Ascending aorta (tissue), 2 donors: Measurements from ENCODE around the gene USP6. TPM values are rescaled to one million over a fixed set of nuclear protein-coding genes. Genes with fewer than 3 reads are reported as not detected.
"Not testable (repeated sequence)": the region's sequence is repeated elsewhere in the genome, so short reads cannot be mapped to it uniquely, and the experiment has no call there.

ENCODE experiments used
- DNase-seq, 2 donors: peaks; one replicate each; pipeline ENCODE4 v3.0.0-alpha.2; 2019; ENCODE audit warnings: low spot score in 2 of 2
- H3K27ac ChIP-seq, 2 donors: fragments of 200-600 bp; sonication (generic); one replicate each; pipeline ENCODE4 v1.5.1; 2016 to 2017; ENCODE audit warnings: mild to moderate bottlenecking in 1 of 2
- H3K27me3 ChIP-seq: fragments of 200-600 bp; sonication (generic); one replicate; pipeline ENCODE4 v1.5.1; 2017
- H3K36me3 ChIP-seq, 2 donors: fragments of 200-600 bp; sonication (generic); one replicate each; pipeline ENCODE4 v1.5.1; 2016
- H3K4me1 ChIP-seq, 2 donors: fragments of 200-600 bp; sonication (generic); one replicate each; pipeline ENCODE4 v1.5.1; 2016 to 2017; ENCODE audit warnings: mild to moderate bottlenecking in 1 of 2
- H3K4me3 ChIP-seq, 2 donors: fragments of 200-600 bp; sonication (generic); one replicate each; pipeline ENCODE4 v1.5.1; 2016 to 2017; ENCODE audit warnings: mild to moderate bottlenecking in 1 of 2
- H3K9me3 ChIP-seq, 2 donors: fragments of 200-600 bp; sonication (generic); one replicate each; pipeline ENCODE4 v1.5.1; 2016
- intact Hi-C: fragments of 100-400 bp; cut with DNase I; formaldehyde crosslinking; loops from one replicate; pipeline ENCODE4 v1.15.1; 2023
- total RNA-seq: library from RNA; depleted of rRNA; stranded (reverse); fragments of >200 nt; gene quantifications from one replicate; pipeline ENCODE4 v1.1.0, GENCODE V29; 2016
- TF ChIP-seq, protein P1 (sequence below), 3 experiments: fragments of 200-600 bp in 2 of 3; fragments of 450-650 bp in 1 of 3; sonication (generic) in 2 of 3; IDR thresholded peaks; one replicate each; pipeline ENCODE4 v1.5.1; 2016 to 2019; ENCODE audit warnings: antibody characterized with exemption in 3 of 3, mild to moderate bottlenecking in 1 of 3, moderate library complexity in 1 of 3

Gene USP6
- total RNA-seq, 1 donor from 2014 or later, result 0.11 TPM

DNA sequence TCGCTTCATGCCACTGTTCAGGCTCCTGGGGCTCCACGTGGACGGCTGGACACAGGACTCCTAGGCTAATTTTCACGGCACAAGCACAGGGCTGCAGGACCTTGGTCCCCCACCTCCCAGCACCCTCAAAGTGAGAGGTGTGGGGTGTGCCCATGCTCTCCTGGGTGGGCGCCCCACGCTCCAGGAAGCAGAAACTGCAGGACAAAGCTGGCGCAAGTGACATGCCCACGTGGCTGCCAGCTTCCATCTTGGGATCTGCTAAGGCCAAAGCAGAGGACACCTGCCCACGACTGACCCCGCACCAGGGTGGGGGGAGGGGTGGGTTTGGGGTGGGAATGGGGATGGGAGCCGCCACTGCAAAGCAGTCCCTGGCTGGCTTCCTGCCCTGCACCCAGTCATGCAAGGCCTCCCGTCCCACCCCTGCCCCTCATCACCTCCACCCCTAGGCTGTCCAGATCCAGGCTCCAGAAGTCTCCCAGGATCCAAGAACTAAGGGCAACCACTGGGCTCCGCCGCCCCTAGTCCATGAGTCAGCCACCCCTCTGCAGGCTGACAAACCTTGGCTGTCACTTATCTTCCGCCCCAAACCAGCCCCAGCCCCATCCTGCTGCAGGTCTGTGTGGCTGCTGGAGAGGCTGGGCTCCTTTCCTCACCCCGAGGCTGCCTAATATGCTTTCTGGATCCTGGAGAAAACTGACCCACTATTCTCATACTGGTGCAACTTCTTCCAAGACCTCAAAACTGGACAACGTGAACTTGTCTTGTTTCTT, 11.1 kb downstream of the USP6 start:
- DNase-seq, result peak in 1 of 2 donors; percentile 52
- intact Hi-C loops, result no loop called here
- H3K27me3 ChIP-seq, result no peaks in the 10 kb centered on the region
- no peaks in the 10 kb centered on the region for H3K9me3 ChIP-seq
- H3K4me1 ChIP-seq, result peaks cover 0 to 7% of the 10 kb centered on the region in 2 donors
- TF ChIP-seq, protein P1, sequence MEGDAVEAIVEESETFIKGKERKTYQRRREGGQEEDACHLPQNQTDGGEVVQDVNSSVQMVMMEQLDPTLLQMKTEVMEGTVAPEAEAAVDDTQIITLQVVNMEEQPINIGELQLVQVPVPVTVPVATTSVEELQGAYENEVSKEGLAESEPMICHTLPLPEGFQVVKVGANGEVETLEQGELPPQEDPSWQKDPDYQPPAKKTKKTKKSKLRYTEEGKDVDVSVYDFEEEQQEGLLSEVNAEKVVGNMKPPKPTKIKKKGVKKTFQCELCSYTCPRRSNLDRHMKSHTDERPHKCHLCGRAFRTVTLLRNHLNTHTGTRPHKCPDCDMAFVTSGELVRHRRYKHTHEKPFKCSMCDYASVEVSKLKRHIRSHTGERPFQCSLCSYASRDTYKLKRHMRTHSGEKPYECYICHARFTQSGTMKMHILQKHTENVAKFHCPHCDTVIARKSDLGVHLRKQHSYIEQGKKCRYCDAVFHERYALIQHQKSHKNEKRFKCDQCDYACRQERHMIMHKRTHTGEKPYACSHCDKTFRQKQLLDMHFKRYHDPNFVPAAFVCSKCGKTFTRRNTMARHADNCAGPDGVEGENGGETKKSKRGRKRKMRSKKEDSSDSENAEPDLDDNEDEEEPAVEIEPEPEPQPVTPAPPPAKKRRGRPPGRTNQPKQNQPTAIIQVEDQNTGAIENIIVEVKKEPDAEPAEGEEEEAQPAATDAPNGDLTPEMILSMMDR (IDR thresholded peaks at IDR 0.05), result no peak
- H3K36me3 ChIP-seq, result no peaks in the 10 kb centered on the region
- H3K4me3 ChIP-seq, result no peak overlapping the region
- H3K27ac ChIP-seq, result no peak overlapping the region

DNA sequence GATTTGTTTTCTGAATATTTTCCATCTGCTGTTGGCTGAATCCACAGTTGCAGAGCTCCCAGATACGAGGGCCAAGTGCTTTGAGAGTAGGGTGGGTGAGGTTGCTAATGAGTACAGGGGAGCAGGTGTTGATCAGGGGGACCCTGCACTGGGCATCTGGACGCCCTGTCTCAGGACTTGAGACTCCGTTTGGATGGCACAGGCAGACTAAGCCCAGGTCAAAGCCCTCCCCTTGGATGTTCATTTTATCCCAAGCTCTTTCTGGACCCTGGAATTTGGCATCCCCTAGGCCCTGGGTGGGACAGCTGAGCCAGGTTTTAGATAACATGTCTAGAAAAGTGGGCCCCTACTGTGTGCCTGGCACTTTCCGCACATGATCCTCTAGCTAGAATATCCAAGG, 12.1 kb downstream of the USP6 start:
- H3K9me3 ChIP-seq, result no peaks in the 10 kb centered on the region
- no peak for DNase-seq
- H3K27ac ChIP-seq, result no peak overlapping the region
- no peaks in the 10 kb centered on the region for H3K27me3 ChIP-seq
- no peaks in the 10 kb centered on the region for H3K36me3 ChIP-seq
- H3K4me1 ChIP-seq, result no peaks in the 10 kb centered on the region
- TF ChIP-seq, protein P1 (IDR thresholded peaks at IDR 0.05), result no peak
- intact Hi-C loops, result no loop called here
- H3K4me3 ChIP-seq, result no peak overlapping the region

DNA sequence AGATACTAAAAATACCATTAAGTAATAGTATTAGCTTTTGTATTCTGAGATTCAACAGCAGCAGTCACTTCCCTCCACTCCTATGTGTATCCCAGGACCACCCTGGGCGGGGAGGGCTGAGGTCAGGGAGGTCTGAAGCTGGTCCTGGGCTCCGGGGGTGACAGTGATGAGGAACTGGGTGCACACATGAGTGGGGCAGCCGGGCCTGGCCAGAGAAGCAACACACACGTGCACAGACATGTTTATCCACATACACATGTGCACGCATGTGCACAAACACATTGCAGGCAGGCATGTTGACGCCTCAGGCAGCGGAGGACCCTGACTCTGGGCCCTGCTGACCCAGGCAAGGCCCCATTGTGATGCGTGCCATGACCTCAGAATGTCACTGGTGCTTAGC, 12.6 kb downstream of the USP6 start:
- peak in 1 of 2 donors; percentile 27 for DNase-seq
- H3K27me3 ChIP-seq, H3K27ac ChIP-seq, H3K4me1 ChIP-seq, H3K4me3 ChIP-seq, intact Hi-C loops, H3K36me3 ChIP-seq, H3K9me3 ChIP-seq: not testable (repeated sequence)

DNA sequence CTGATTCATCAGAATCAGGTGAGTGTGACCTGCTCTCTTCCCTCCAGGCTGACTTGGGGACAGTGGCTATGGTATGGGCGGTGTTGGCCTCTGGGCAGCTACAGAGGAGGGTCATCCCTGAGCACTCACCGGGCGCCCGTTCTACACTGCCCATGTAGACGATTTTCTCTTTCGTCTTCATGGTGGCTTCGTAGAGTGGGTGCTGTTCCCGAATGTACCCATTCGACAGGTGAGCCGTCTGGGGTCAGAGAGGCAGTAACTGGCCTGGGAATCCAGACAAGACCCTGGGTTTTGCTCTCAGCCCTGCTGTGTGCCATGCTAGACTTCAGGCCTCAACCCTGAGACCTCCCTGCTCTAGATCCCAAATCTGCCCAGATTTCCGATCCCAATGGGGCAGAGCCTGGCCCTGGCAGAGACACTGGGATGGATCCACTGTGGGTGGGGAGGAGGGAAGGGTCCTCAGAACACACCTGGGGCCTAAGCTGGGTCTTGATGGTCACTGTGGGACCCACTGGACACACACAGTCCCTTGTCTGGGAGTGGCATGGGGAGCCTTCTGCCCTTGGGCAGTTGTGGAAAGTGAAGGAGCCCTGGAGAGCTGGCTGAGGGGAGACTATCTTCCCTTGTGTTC, 13.2 kb downstream of the USP6 start:
- Histone ChIP-seq H3K9me3 (no peaks in the 10 kb centered on the region), H3K27me3 (no peaks in the 10 kb centered on the region), H3K4me3 (no peak overlapping the region), H3K36me3 (no peaks in the 10 kb centered on the region), H3K27ac (no peak overlapping the region), H3K4me1 (no peaks in the 10 kb centered on the region)
- DNase-seq, result peak in 1 of 2 donors; percentile 40
- intact Hi-C loops, result no loop called here
- TF ChIP-seq, protein P1 (IDR thresholded peaks at IDR 0.05), result no peak

DNA sequence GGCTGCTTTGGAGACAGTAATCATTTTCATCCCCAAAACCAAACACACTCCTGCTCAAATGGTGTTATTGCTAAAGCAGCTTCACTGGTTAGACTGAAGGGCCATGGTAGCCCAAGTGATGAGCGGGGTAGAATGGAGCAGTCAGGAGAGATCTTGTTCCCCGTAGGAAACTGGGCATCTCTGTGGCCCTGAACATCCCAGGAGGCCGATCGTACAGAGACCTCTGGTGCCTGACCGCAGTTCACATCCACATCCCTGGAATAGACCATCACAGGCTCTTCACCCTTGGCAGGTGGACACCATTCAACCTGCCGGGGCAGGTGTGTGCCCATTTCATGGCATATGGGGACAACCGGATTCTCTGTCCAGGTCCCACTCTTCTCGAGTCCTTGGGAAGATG, 13.9 kb downstream of the USP6 start:
- H3K9me3 ChIP-seq, H3K27ac ChIP-seq, intact Hi-C loops, H3K4me3 ChIP-seq, H3K4me1 ChIP-seq, H3K27me3 ChIP-seq, H3K36me3 ChIP-seq: not testable (repeated sequence)
- DNase-seq, result peak in 1 of 2 donors; percentile 28

DNA sequence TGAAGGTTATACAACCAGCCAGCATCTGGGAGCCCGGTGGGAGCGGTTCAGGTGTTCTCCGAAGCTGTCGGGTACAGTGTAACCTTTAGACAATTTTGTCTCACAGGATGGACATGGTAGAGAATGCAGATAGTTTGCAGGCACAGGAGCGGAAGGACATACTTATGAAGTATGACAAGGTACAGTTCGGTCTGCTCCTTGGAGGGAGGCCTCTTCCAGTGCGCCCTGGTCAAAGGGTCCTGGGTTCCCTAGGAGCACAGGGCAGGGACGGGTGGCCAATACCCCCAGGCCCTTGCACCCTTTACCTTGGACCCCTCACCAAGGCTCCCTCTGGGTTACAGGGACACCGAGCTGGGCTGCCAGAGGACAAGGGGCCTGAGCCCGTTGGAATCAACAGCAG, 14.4 kb downstream of the USP6 start:
- H3K27me3 ChIP-seq, DNase-seq, H3K4me1 ChIP-seq, H3K9me3 ChIP-seq, H3K4me3 ChIP-seq, H3K27ac ChIP-seq, intact Hi-C loops, H3K36me3 ChIP-seq: not testable (repeated sequence)

DNA sequence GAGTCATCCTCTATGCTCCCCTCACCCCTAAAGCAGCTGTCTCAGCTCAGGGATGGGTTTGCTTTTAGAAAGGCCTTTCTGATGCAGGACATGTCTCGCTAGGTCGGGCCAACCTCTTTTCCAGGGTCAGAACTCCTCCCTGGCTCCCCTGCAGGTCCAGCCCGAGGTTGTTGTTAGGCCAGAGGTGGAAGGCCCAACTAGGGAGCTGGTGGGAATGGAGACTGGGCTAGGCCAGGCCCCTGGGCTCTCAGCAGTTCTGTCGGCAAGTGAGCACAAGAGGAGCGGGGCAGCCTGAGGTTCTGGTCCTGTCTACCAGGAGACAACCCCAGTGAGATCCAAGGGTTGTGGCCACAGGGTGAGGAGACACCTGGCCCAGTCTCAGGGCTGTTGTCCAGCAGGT, 14.9 kb downstream of the USP6 start:
- H3K4me1 ChIP-seq, H3K36me3 ChIP-seq, H3K9me3 ChIP-seq, intact Hi-C loops, H3K27me3 ChIP-seq, H3K27ac ChIP-seq, H3K4me3 ChIP-seq, DNase-seq: not testable (repeated sequence)
